ENCODE results near the gene TTC32. TPM values are rescaled to one million over a fixed set of nuclear protein-coding genes. Genes with fewer than 3 reads are reported as not detected.

TTC32 gene
- total RNA-seq, 4 donors from 2014 or later: 11.5 to 18.6 (median 14.1) TPM

- TF ChIP-seq POLR2A (IDR thresholded peaks at IDR 0.05) (no peak), CTCF (IDR thresholded peaks at IDR 0.05) (no peak)
- DNase-seq (ENCODE audit: low spot score in 2 of 2): peak in 1 of 2 donors; percentile 48
- intact Hi-C loops (cut with DNase I; ENCODE audit: low total_unique reads): loop anchor here (10.0 kb wide), 1 partner anchor 1106 kb away; no protein-coding TSS in a partner anchor
- 83 to 90% methylated on average over 14 of the region's 14 CpGs for WGBS, 2 donors
- no peak overlapping the region for H3K4me3 ChIP-seq (ENCODE audit: low read depth, poor library complexity, severe bottlenecking)
Observed at GRCh38 chr2:19850056-19851050, 51.4 kb downstream of the TTC32 start.

GRCh38 chr2:19848952-19849351, 52.8 kb downstream of the TTC32 start:
- DNase-seq (ENCODE audit: low spot score in 2 of 2): peak in 1 of 2 donors; percentile 21
- intact Hi-C loops (cut with DNase I; ENCODE audit: low total_unique reads): no loop called here
- no peak for TF ChIP-seq POLR2A (IDR thresholded peaks at IDR 0.05)
- no peak for TF ChIP-seq CTCF (IDR thresholded peaks at IDR 0.05)
- 90 to 94% methylated on average over 5 of the region's 5 CpGs for WGBS, 2 donors
- no peak overlapping the region for H3K4me3 ChIP-seq (ENCODE audit: low read depth, poor library complexity, severe bottlenecking)

- WGBS, 2 donors: 89 to 98% methylated on average over 11 of the region's 11 CpGs
- TF ChIP-seq POLR2A (IDR thresholded peaks at IDR 0.05): no peak
- no peak for TF ChIP-seq CTCF (IDR thresholded peaks at IDR 0.05)
- peak in 1 of 2 donors; percentile 76 for DNase-seq (ENCODE audit: low spot score in 2 of 2)
Observed at GRCh38 chr2:19848029-19848750, 53.6 kb downstream of the TTC32 start.

GRCh38 chr2:19847486-19847885, 54.3 kb downstream of the TTC32 start:
- TF ChIP-seq CTCF (IDR thresholded peaks at IDR 0.05): no peak
- TF ChIP-seq POLR2A (IDR thresholded peaks at IDR 0.05): no peak
- DNase-seq (ENCODE audit: low spot score in 2 of 2): peak in 1 of 2 donors; percentile 69
- WGBS, 2 donors: 96 to 98% methylated on average over 4 of the region's 4 CpGs
- intact Hi-C loops (cut with DNase I; ENCODE audit: low total_unique reads): no loop called here
- no peak overlapping the region for H3K4me3 ChIP-seq (ENCODE audit: low read depth, poor library complexity, severe bottlenecking)

More at GRCh38 chr2:19848029-19848750, 53.6 kb downstream of the TTC32 start:
- intact Hi-C loops (cut with DNase I; ENCODE audit: low total_unique reads): no loop called here
- no peak overlapping the region for H3K4me3 ChIP-seq (ENCODE audit: low read depth, poor library complexity, severe bottlenecking)

Other genes with a start within 250 kb of the TTC32 start
- 1 to 10 TPM; 2.5 to 6.8 (median 4.4) TPM for gene WDR35, start 88.1 kb upstream of the TTC32 start, total RNA-seq
- gene MATN3, start 110.7 kb upstream of the TTC32 start, total RNA-seq: 1 to 10 TPM in 1 of 4 donors, under 1 TPM in 3; 0.11 to 1.5 (median 0.60) TPM
- gene LAPTM4A, start 149.6 kb upstream of the TTC32 start, total RNA-seq: 100 to 1,000 TPM; 102 to 139 (median 119) TPM

Data from lower leg skin (tissue), 4 donors.